Keratinocyte (primary cell): ENCODE measurements around the gene SF3B4. TPM values are rescaled to one million over a fixed set of nuclear protein-coding genes. Genes with fewer than 3 reads are reported as not detected.

Experiments used
- DNase-seq: peaks from one replicate; pipeline ENCODE4 v3.0.0-alpha.2; 2011; ENCODE audit warnings: low read depth, missing footprints, low spot score
- FAIRE-seq: peaks from 2 replicates; lab custom pipeline; 2011; peaks lifted over from hg19 to GRCh38; lab: Jason Lieb, UNC
- H2AFZ ChIP-seq: 2 replicates; pipeline ENCODE4 v1.6.0; 2012; ENCODE audit warnings: low read length, control low read depth, inconsistent platforms; ENCODE audit not compliant: control insufficient read depth
- H3K27ac ChIP-seq: 2 replicates; pipeline ENCODE4 v1.5.1; 2011; ENCODE audit warnings: low read length; ENCODE audit not compliant: control insufficient read depth, insufficient read depth
- H3K27me3 ChIP-seq: 3 replicates; pipeline ENCODE4 v1.6.0; 2011; ENCODE audit warnings: low read length; ENCODE audit not compliant: control insufficient read depth, insufficient read depth; ENCODE audit errors: extremely low read depth
- H3K36me3 ChIP-seq, 2 experiments: 2 replicates in 1 of 2; 3 replicates in 1 of 2; pipeline ENCODE4 v1.5.1; 2011; ENCODE audit warnings: low read length in 2 of 2, mild to moderate bottlenecking in 1 of 2; ENCODE audit not compliant: control insufficient read depth in 2 of 2, insufficient read depth in 2 of 2; ENCODE audit errors: extremely low read depth in 1 of 2
- H3K4me1 ChIP-seq: 3 replicates; pipeline ENCODE4 v1.5.1; 2011; ENCODE audit warnings: low read length; ENCODE audit not compliant: control insufficient read depth, insufficient read depth; ENCODE audit errors: extremely low read depth
- H3K4me2 ChIP-seq: 3 replicates; pipeline ENCODE4 v1.6.0; 2011; ENCODE audit warnings: low read depth, low read length; ENCODE audit not compliant: control insufficient read depth, insufficient read depth; ENCODE audit errors: extremely low read depth
- H3K4me3 ChIP-seq, 3 experiments: fragments of 200-600 bp in 1 of 3; sonication (generic) in 1 of 3; 2 replicates in 2 of 3; 3 replicates in 1 of 3; pipeline ENCODE4 v1.5.1; 2011 to 2016; ENCODE audit warnings: low read length in 3 of 3, mild to moderate bottlenecking in 3 of 3, control low read depth in 2 of 3, inconsistent platforms in 1 of 3, low read depth in 1 of 3, mixed read lengths in 1 of 3, mixed run types in 1 of 3, moderate library complexity in 1 of 3; ENCODE audit not compliant: control insufficient read depth in 2 of 3, insufficient read depth in 2 of 3; ENCODE audit errors: extremely low read depth in 1 of 3
- H3K79me2 ChIP-seq: 2 replicates; pipeline ENCODE4 v1.6.0; 2012; ENCODE audit warnings: low read length; ENCODE audit not compliant: control insufficient read depth, insufficient read depth
- H3K9ac ChIP-seq: 3 replicates; pipeline ENCODE4 v1.6.0; 2011; ENCODE audit warnings: low read length; ENCODE audit not compliant: control insufficient read depth, insufficient read depth; ENCODE audit errors: extremely low read depth
- H3K9me1 ChIP-seq: 3 replicates; pipeline ENCODE4 v1.6.0; 2011; ENCODE audit warnings: low read length; ENCODE audit not compliant: control insufficient read depth, insufficient read depth; ENCODE audit errors: extremely low read depth
- H3K9me3 ChIP-seq: 2 replicates; pipeline ENCODE4 v1.5.1; 2012; ENCODE audit warnings: low read depth, low read length; ENCODE audit not compliant: control insufficient read depth
- H4K20me1 ChIP-seq: 3 replicates; pipeline ENCODE4 v1.6.0; 2011; ENCODE audit warnings: low read length; ENCODE audit not compliant: control insufficient read depth, insufficient read depth; ENCODE audit errors: extremely low read depth
- EZH2 ChIP-seq: IDR thresholded peaks from one replicate; pipeline ENCODE4 v1.6.1; 2012; ENCODE audit warnings: inconsistent platforms, mild to moderate bottlenecking, low read length, moderate library complexity
- dilution Hi-C: fragments of 300-500 bp; cut with MboI; formaldehyde crosslinking; loops from one replicate; pipeline ENCODE4 v1.7.0; 2020; ENCODE audit warnings: low sequenced_read_pairs; ENCODE audit not compliant: extremely low pct_ligation_motif_present
- polyA plus RNA-seq, 5 experiments: library from polyadenylated mRNA; depleted of rRNA in 3 of 5; stranded (reverse) in 3 of 5; stranded (forward) in 1 of 5; unstranded in 1 of 5; fragments of >200 nt; gene quantifications; 1 replicate in 1 of 5; 2 replicates in 3 of 5; 3 replicates in 1 of 5; pipeline versions ENCODE4 v1.2.1 to v1.2.3, GENCODE V29; 2011 to 2012; ENCODE audit warnings: missing spikeins in 2 of 5, low read depth in 1 of 5, low replicate concordance in 1 of 5
- TF ChIP-seq, protein P1 (sequence below), 3 experiments: IDR thresholded peaks in 1 of 3; conservative IDR thresholded peaks in 1 of 3; optimal IDR thresholded peaks in 1 of 3; 2 replicates in 2 of 3; 3 replicates in 1 of 3; pipeline versions ENCODE3 to v1.5.1; 2011; ENCODE audit warnings: low read length in 3 of 3, mild to moderate bottlenecking in 3 of 3, moderate library complexity in 2 of 3, control low read depth in 1 of 3, inconsistent platforms in 1 of 3; ENCODE audit not compliant: insufficient read depth in 2 of 3; ENCODE audit errors: extremely low read depth in 1 of 3

SF3B4 gene
- polyA plus RNA-seq, 1 donor (not counting 4 experiments of a cell fraction or from before 2014, with no cell fraction given) = 35.4 TPM

DNA sequence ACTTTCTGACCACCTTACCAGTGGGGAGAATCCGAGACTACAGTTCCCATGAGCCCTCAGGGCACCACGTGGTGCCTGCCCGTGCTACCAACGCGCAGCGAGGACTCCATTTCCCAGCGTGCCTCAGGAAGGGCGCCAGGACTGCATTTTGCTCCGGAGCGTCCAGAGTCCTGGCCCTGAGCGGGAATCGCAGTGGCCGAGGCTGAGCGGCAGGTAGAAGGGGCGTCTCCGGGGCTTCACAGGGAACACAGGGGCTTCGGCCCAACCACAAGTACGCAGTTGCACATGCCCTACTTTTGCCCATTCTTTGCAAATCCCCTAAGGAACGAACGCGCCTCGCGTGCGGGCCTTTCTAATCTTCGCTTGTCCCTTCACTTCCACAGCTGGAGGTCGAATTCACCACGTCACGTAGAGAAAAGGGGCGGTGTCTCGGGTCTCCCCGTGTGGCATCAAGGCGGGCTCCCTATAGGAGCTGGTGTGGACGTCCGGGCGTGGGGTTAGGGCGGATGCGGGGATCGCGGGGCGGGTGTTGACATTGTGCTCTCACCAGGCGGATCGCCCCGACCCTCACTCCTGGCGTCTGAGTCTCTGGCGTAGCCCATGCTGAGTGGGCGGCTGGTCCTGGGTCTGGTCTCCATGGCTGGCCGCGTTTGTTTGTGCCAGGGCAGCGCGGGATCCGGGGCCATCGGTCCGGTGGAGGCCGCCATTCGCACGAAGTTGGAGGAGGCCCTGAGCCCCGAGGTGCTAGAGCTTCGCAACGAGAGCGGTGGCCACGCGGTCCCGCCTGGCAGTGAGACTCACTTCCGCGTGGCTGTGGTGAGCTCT is 27.9 kb downstream of the SF3B4 start, which contains the start of gene BOLA1:
BOLA1 (plus strand) TSS at position 109 of the 825 bp plus-strand sequence; CDS start at position 601, 492 bp downstream.
- H4K20me1 ChIP-seq = no peaks in the 10 kb centered on the region
- H3K79me2 ChIP-seq = no peaks in the 10 kb centered on the region
- H3K9me1 ChIP-seq = no peaks in the 10 kb centered on the region
- H3K4me3 ChIP-seq = peak within 1 kb of the TSS; percentile 42 to 61 (median 50)
- peak within 1 kb of the TSS; percentile 67 for H2AFZ ChIP-seq
- no peaks in the 10 kb centered on the region for H3K27me3 ChIP-seq
- H3K4me2 ChIP-seq = peak within 1 kb of the TSS; percentile 70
- FAIRE-seq (peak; percentile 73), DNase-seq (no peak)
- peak within 1 kb of the TSS; percentile 63 for H3K9ac ChIP-seq
- no peak for TF ChIP-seq EZH2
- TF ChIP-seq, protein P1, sequence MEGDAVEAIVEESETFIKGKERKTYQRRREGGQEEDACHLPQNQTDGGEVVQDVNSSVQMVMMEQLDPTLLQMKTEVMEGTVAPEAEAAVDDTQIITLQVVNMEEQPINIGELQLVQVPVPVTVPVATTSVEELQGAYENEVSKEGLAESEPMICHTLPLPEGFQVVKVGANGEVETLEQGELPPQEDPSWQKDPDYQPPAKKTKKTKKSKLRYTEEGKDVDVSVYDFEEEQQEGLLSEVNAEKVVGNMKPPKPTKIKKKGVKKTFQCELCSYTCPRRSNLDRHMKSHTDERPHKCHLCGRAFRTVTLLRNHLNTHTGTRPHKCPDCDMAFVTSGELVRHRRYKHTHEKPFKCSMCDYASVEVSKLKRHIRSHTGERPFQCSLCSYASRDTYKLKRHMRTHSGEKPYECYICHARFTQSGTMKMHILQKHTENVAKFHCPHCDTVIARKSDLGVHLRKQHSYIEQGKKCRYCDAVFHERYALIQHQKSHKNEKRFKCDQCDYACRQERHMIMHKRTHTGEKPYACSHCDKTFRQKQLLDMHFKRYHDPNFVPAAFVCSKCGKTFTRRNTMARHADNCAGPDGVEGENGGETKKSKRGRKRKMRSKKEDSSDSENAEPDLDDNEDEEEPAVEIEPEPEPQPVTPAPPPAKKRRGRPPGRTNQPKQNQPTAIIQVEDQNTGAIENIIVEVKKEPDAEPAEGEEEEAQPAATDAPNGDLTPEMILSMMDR (optimal IDR thresholded peaks at IDR 0.05 in 1 of 3, IDR thresholded peaks at IDR 0.05 in 1 of 3, conservative IDR thresholded peaks at IDR 0.05 in 1 of 3; ENCODE audit: extremely low read depth in 1 of 3, insufficient read depth in 2 of 3, low read length in 3 of 3) = no peak
- peaks cover 9% of the 10 kb centered on the region for H3K4me1 ChIP-seq
- peak within 1 kb of the TSS; percentile 50 for H3K27ac ChIP-seq
- H3K9me3 ChIP-seq = no peaks in the 10 kb centered on the region
- no peaks in the 10 kb centered on the region for H3K36me3 ChIP-seq
- dilution Hi-C loops = no loop called here

DNA sequence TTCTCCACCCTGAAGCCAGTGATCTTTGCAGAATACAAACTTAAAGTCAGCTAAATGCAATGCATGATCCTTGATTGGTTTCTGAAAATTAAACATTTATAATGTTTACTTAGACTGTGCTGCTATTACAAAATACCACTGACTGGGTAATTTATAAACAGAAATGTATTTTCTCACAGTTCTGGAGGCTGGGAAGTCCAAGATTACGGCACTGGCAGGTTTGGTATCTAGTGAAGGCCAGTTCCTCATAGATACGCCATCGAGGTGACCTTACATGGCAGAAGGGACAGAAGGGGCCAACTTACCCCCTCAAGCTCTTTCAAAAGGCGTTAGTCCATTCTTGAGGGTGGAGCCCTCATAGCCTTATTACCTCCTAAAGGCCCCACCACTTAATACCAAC is 31.0 kb downstream of the SF3B4 start:
- no peak for FAIRE-seq
- H3K9ac ChIP-seq = no peak overlapping the region

More for the DNA sequence above, 31.0 kb downstream of the SF3B4 start:
- H4K20me1 ChIP-seq = no peaks in the 10 kb centered on the region
- TF ChIP-seq EZH2 = no peak
- TF ChIP-seq, protein P1 (optimal IDR thresholded peaks at IDR 0.05 in 1 of 3, IDR thresholded peaks at IDR 0.05 in 1 of 3, conservative IDR thresholded peaks at IDR 0.05 in 1 of 3; ENCODE audit: extremely low read depth in 1 of 3, insufficient read depth in 2 of 3, low read length in 3 of 3) = no peak
- no peak for DNase-seq
- H3K4me1 ChIP-seq = peaks cover 9% of the 10 kb centered on the region
- no peak overlapping the region for H3K4me3 ChIP-seq
- no peaks in the 10 kb centered on the region for H3K9me3 ChIP-seq
- H3K79me2 ChIP-seq = no peaks in the 10 kb centered on the region
- H3K36me3 ChIP-seq = no peaks in the 10 kb centered on the region
- dilution Hi-C loops = no loop called here
- H3K27ac ChIP-seq = no peak overlapping the region
- no peak overlapping the region for H3K4me2 ChIP-seq
- H3K9me1 ChIP-seq = no peaks in the 10 kb centered on the region
- H3K27me3 ChIP-seq = no peaks in the 10 kb centered on the region
- no peak overlapping the region for H2AFZ ChIP-seq
